COLO829 (cell line): ENCODE measurements around the gene RTN1.

Experiments
- DNase-seq: peaks from one replicate; pipeline ENCODE4 v3.0.0; 2012; ENCODE audit warnings: low spot score

RTN1 gene

DNA sequence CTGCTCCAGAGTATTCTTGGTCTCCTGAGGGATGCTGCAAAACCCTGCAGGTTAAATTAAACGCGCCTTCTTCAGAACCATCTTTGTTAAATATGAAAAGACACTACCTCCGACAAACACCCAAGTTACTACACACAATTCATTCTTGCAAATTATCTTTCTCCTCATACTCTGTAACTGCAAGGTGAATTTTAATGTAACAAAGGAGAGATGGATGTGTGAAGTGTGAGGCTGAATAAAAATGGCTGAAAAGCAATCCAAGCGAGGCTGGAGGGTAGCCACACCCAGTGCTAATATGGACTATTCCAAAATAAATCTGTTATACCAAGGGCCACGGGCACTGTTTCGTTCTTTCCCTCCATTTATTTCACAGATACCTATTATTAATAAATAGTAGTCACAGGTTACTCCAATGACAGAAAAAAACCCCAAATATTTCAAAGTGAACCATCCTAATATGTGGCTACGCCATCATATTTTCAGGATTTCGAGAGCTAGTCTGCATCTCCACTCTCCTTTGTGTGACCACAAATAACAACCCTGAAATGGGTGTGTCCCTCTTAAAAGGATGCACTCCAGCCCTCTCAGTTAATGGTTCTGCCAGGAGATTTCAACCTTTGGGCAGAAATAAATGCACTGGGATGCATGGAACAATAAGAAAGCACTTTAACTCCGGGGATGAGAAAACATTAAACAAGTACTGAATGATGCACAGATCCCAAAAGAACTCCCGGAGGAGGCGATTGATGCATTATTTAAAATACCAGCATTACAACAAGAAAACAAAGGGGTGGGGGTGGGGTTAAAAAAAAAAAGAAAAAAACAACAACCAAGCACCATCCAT, 240.9 kb downstream of the RTN1 start:
- DNase-seq, result no peak

- DNase-seq, result no peak
Observed at GRCh38 chr14:59627011-59627520, 243.5 kb downstream of the RTN1 start.

DNA sequence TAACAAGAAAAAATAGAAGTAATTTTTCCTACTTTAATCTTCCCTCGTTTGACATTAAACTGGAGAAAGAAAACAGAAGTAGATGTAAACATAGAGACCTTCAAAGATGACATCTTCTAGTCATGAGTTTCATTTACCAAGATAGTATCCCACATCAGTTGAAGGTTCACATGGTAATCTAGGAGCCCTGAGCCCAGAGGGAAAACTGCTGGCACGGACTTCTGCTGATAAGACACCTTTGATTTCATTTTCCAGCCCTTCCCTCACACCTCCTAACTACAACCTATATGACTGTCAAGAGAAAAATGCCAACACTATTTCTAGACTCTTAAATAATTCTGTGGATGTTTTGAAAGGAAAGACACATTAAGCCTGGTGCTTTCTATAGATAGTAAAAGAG, 247.9 kb downstream of the RTN1 start:
- DNase-seq, result no peak

GRCh38 chr14:59619061-59619460, 251.5 kb downstream of the RTN1 start:
- DNase-seq, result no peak

DNA sequence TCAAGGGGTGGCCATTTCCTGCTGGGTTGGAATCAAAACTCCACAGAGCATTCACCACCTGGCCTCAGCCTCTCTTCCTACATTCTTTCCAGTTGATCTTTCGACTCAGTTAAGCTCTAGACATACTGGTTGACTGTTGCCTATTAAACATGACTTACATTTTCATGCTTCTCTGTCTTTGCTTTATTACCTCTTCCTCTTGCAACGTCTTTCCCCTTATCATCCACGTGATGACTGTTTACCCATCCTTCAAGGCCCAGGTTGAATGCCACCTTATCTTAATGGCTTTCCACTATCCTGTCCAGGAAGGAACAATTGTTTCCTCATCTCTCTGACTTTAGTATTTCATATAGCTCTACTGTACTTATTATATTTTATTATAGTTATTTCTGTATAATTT, 269.5 kb downstream of the RTN1 start:
- no peak for DNase-seq

GRCh38 chr14:59600211-59600945, 270.2 kb downstream of the RTN1 start:
- no peak for DNase-seq

DNA sequence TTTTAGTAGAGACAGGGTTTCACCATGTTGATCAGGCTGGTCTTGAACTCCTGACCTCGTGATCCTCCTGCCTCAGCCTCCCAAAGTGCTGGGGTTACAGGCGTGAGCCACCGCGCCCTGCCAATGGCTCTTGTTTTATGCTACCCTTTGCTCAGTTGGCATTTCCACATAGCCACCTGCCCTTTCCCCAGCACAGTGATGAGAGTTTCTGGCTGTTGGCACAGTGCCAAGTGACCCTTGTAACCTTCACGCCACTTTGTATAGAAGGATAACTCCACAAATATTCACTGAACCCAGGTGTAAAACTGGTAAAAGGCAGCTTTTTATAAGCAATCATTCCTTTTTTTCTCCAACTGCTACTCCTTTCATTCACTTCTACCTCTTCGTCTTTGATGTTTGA, 275.5 kb downstream of the RTN1 start:
- DNase-seq, result no peak

GRCh38 chr14:59591641-59592370, 278.8 kb downstream of the RTN1 start:
- DNase-seq, result no peak

DNA sequence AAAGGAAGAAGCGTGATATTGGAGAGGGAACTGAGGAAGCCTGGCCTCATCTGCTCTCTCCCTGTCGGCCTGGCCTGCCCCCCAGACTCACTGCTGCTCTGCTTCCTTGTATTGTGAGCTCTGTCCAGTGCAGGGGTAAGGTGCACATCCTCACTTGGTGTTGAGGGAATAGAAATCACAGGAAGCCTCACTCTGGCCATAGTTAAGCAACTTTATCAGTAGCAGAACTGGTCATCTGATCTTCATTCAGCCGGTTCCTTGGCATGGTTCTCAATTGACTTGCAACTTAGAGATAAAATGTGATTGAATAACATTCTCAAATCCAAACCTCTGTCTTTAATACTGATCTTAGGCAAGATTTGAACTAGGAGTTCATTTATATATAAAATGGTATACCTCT, 282.5 kb downstream of the RTN1 start:
- DNase-seq, result no peak

GRCh38 chr14:59585891-59586554, 284.6 kb downstream of the RTN1 start:
- DNase-seq, result peak; percentile 50

DNA sequence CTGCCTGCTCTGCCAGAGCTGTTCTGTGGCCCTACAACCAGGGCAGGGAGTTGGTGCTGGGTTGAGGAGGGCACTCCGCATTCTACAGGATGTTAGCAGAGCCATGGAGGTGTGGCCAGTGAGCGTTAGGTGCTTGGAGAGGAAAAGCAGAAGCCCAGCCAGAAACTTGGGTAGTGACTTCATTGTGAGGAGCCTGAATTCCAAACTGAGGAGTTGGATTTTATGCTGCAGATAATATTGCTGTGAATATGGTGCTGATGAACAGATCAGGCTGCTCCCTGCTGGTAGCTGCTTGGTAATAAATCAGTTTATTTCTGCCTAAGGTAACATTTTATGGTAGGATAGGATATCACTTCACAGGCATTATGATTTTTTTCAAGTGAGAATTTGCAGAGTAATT, 286.8 kb downstream of the RTN1 start:
- no peak for DNase-seq

DNA sequence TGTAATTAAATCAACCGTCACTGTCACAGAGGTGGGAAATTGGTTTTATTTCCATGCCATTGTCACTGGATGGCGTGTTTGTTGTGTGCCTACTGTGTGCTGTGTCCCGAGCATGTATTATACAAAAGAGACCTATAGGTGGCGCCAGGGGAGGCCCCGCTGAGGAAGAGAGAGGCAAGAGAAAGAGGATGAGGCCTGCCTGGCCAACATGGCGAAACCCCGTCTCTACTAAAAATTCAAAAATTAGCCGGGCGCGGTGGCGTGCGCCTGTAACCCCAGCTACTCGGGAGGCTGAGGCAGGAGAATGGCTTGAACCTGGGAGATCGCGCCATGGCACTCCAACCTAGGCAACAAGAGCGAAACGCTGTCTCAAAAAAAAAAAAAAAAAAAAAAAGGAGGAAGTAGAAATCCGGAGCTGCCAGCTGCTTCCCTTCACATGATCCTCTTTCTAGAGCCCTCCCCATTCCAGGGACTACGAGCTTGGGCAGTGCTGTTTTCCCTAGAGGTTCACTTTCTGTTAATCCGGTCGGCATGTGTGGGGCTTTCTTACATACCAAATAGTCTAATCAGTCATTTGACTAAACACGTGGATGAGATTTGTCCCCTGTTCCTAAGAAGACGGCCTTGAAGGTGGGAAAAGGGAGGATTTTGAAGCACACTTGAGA, 287.6 kb downstream of the RTN1 start:
- DNase-seq, result no peak

GRCh38 chr14:59582161-59582560, 288.4 kb downstream of the RTN1 start:
- DNase-seq, result no peak

DNA sequence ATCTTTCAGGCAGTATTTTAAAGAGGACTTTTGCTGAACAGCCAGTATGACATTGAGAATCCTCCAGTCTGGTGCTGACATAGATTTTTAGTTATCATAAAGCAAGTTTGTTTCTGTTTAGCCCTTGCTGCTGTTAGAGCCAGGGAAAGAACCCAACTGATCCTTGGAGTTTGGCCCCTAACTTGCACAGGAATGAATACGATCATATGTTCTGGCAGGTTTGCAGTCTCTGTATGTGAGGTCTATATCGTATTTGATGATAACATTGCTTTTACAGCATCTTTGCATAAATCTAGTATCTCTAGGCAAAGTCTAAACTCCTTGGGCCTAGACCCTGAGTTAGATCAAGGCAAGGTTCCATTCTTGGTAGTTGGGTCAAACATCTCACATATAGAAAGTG, 289.7 kb downstream of the RTN1 start:
- DNase-seq, result no peak

- DNase-seq, result peak; percentile 36
Observed at GRCh38 chr14:59576332-59577294, 294.0 kb downstream of the RTN1 start, which contains the start of gene CCDC175. CCDC175 (minus strand) TSS chr14:59576812; CDS start chr14:59576775, 37 bp downstream.

DNA sequence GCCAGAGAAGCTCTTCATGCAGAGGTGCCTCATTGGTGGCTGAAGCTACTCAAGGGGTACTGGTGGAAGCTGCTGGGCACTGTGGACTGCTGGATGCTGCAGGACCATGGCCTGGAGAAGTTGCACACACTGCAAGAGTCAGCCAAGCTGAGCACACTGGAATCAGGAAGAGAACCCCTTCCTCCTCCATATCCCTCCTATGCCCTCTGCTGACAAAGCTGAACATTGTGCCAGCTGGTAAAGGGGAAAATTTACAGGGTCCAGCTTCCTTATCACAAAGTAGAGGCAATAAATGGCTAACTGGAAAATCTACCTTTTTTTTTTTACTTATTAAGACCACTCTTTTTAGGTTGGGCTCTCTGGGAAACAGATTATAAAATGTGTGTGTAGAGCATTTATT, 300.5 kb downstream of the RTN1 start:
- DNase-seq, result no peak

GRCh38 chr14:59566725-59567124, 303.9 kb downstream of the RTN1 start:
- DNase-seq, result no peak

- DNase-seq, result no peak
Observed at GRCh38 chr14:59566296-59566695, 304.3 kb downstream of the RTN1 start.

DNA sequence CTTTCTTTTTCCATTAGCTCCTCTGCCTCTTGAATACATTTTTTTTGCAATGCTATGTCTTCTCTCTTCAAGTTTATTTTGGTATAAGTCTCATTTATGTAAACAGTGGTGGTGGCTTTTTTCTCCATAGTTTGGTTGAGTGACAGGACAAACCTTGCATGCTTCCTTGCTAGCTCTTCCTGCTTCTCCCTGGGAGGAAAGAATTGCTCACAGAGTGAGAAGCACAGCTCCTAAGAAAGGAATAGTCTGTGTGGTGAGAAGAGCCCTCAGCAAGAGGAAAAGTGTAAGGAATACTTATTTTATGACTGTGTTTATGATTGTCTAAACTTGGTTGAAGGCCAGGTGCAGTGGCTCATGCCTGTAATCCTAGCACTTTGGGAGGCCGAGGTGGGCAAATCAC, 305.5 kb downstream of the RTN1 start:
- no peak for DNase-seq

GRCh38 chr14:59564366-59564765, 306.2 kb downstream of the RTN1 start:
- no peak for DNase-seq
